OCI-LY3 (cell line): ENCODE data around the gene SGCA.

Experiments used
- EZH2phosphoT487 ChIP-seq: fragments of 200-600 bp; shearing (Covaris generic); IDR thresholded peaks from 2 replicates; pipeline ENCODE4 v1.6.1; 2018; ENCODE audit warnings: antibody characterized with exemption, mixed run types, low read depth
- TF ChIP-seq, protein P1 (sequence below): fragments of 200-600, 300-600 bp; sonication (generic); IDR thresholded peaks from 2 replicates; pipeline ENCODE4 v1.5.1; 2014; ENCODE audit warnings: antibody characterized with exemption, low read length, low read depth

DNA sequence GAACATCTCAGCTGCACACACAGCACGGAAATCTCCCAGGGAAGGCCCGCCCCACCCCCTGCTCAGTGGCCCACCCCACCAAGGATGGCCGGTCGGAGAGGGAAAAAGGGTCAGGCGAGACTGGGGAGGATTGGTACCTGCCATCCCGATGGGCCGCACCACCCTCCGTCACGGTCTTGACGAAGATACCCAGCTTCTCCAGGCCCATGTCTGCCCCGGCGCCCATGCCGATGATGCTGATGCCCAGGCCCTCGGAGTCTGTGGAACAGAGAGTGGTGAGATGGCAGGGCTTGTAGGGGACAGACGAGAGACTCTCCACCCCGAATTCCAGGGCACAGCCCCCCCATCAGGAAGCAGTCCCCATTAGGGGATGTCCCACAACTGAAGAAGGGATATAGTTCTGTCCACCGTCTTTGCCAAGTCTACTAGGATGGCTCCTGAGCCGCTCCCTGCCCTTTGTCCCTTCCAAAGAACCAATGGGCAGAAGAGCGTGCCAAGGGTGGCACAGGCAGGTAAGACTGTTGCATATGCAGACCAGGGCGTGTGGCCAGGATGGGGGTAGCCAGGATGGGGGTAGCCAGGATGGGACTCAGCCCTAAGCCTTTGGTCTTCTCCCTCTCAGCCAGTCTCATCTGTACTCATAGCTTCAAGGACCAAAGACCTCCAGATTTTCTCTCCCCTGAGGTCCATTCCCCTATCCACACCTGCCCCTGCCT, 22.2 kb upstream of the SGCA start:
- TF ChIP-seq, protein P1, sequence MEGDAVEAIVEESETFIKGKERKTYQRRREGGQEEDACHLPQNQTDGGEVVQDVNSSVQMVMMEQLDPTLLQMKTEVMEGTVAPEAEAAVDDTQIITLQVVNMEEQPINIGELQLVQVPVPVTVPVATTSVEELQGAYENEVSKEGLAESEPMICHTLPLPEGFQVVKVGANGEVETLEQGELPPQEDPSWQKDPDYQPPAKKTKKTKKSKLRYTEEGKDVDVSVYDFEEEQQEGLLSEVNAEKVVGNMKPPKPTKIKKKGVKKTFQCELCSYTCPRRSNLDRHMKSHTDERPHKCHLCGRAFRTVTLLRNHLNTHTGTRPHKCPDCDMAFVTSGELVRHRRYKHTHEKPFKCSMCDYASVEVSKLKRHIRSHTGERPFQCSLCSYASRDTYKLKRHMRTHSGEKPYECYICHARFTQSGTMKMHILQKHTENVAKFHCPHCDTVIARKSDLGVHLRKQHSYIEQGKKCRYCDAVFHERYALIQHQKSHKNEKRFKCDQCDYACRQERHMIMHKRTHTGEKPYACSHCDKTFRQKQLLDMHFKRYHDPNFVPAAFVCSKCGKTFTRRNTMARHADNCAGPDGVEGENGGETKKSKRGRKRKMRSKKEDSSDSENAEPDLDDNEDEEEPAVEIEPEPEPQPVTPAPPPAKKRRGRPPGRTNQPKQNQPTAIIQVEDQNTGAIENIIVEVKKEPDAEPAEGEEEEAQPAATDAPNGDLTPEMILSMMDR, result no peak
- no peak for TF ChIP-seq EZH2phosphoT487
